ENCODE data around the gene SNX10.

Gene SNX10

DNA sequence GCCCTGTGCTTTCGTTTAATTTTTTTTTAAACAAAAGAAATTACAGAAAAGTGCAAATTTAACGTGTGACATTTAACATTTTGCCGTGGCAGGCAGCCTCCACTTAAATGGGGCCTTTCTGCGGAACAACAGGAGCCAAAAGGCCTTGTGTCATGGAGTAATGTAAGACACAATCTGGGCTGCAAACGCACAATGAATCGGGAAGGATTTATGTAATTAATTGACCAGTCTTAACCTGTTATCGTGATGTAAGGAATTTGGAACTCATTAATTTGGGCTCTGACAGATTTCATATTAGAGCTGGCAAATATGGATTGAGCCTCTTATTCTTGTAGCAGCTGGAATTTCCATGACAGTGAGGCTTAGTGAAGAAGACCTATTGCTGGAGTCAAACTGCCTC, 86.4 kb downstream of the SNX10 start:
- Mint-ChIP-seq H3K4me3 (no peak overlapping the region), H3K27ac (no peak overlapping the region), H3K4me1 (ENCODE audit: low read depth) (peaks cover 4% of the 10 kb centered on the region), H3K27me3 (ENCODE audit: low read depth) (peaks cover 44% of the 10 kb centered on the region), H3K9me3 (no peaks in the 10 kb centered on the region), H3K36me3 (ENCODE audit: low read depth) (peaks cover 6% of the 10 kb centered on the region)

DNA sequence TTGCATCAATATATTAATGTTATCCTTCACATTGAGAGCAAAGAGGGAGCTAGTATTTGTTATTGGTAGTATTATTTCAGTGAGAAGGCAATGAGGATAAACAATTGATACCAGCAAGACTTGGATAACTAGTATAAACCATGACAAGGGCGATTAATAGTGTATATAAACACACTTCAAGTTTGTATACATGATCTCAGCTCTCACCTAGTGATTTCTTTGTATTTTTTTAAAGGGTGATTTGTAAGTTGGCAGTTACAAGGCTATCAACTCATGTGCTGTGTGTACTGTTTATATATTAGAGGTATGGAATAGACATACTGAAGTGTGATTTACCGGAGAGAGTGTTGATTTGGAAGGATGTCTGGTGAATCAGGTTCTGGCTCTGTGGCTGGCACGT, 88.0 kb downstream of the SNX10 start:
- Mint-ChIP-seq H3K4me1 (ENCODE audit: low read depth) (peaks cover 4% of the 10 kb centered on the region), H3K9me3 (no peaks in the 10 kb centered on the region), H3K27ac (no peak overlapping the region), H3K4me3 (no peak overlapping the region), H3K27me3 (ENCODE audit: low read depth) (peaks cover 40% of the 10 kb centered on the region), H3K36me3 (ENCODE audit: low read depth) (no peaks in the 10 kb centered on the region)

DNA sequence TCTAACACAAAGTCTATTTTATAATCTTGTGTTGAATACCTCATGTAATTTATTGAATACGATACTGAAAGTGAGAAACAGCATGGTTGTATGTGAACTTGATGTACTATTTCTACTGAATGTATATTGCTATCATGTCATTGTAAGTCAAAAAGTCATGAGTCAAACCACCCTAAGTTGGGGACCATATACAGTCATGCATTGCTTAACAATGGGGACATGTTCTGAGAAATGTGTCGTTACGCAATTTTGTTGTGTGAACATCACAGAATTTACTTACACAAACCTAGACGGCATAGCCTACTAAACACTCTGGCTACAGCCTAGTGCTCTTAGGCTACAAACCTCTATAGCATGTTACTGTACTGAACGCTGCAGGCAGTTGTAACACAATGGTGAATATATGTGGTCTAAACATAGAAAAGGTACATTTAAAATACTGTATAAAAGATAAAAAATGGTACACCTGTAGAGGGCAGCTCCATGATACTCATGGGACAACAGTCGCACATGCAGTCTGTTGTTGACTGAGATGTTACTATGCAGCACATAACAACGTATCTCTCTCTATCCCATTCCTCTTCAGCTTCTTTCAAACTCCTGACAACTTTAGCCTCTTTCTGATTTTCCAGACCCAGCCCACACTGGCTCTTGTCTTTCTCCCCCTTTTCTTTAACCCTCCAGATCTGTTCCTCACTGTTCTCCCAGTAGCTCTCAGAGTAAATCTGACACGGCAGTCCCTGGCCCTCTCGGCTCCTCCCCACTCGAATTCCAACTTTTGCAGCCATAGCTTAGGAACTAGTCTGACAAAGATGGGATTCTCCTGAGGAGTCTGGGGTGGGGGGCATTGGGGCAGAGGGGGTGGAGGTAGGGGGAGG, 90.1 kb downstream of the SNX10 start:
- Mint-ChIP-seq H3K36me3 (ENCODE audit: low read depth) (no peaks in the 10 kb centered on the region), H3K4me3 (no peak overlapping the region), H3K4me1 (ENCODE audit: low read depth) (no peaks in the 10 kb centered on the region), H3K27ac (no peak overlapping the region), H3K27me3 (ENCODE audit: low read depth) (peaks cover 44% of the 10 kb centered on the region), H3K9me3 (no peaks in the 10 kb centered on the region)

GRCh38 chr7:26385240-26385639, 93.6 kb downstream of the SNX10 start:
- Mint-ChIP-seq H3K27me3 (ENCODE audit: low read depth) (peaks cover 44% of the 10 kb centered on the region), H3K4me1 (ENCODE audit: low read depth) (no peaks in the 10 kb centered on the region), H3K9me3 (no peaks in the 10 kb centered on the region), H3K4me3 (no peak overlapping the region), H3K36me3 (ENCODE audit: low read depth) (no peaks in the 10 kb centered on the region), H3K27ac (no peak overlapping the region)

DNA sequence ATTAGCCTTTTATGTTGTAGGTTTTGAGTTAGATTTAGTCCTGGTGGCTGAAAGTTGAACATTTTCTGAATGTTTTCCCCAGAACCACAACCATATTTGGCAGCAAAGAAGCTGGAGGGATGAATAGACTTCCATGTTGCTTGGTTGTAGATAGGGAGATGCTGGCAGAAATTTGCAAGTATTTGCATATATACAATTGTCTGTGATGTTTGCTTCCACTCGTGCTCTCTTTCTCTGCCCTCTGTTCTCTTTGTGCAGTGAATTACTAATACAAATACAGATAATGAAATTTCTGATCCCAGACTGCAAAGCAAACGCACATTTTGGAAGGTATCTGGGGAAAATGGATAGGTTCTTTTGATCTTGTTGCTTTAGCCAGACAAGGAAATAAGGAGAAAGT, 96.1 kb downstream of the SNX10 start:
- Mint-ChIP-seq H3K4me3 (no peak overlapping the region), H3K27ac (no peak overlapping the region), H3K36me3 (ENCODE audit: low read depth) (no peaks in the 10 kb centered on the region), H3K9me3 (no peaks in the 10 kb centered on the region), H3K27me3 (ENCODE audit: low read depth) (peaks cover 51% of the 10 kb centered on the region), H3K4me1 (ENCODE audit: low read depth) (no peaks in the 10 kb centered on the region)

- Mint-ChIP-seq H3K36me3 (ENCODE audit: low read depth) (no peaks in the 10 kb centered on the region), H3K4me1 (ENCODE audit: low read depth) (no peaks in the 10 kb centered on the region), H3K27me3 (ENCODE audit: low read depth) (peaks cover 53% of the 10 kb centered on the region), H3K27ac (no peak overlapping the region), H3K9me3 (no peaks in the 10 kb centered on the region), H3K4me3 (no peak overlapping the region)
Measured at GRCh38 chr7:26388256-26388655, 96.6 kb downstream of the SNX10 start.

DNA sequence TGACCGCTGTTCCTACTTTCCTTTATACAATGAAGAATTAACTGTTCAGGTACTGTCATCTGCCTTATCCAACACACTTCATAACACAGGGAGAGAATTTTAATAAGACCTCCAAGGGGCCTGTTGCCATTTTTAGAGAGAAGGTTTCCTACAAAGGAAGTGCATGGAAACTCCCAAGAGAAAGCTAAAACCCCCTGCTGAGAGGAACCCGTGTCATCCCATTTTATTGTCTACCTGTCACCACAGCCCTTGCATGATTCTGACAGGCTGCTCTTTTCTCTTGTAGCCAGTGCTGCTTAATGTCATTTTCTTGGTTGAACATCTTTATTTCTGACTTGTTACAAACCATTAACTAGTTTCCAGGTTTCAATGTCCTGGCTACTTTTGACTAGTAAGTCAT, 98.4 kb downstream of the SNX10 start:
- H3K36me3 Mint-ChIP-seq (ENCODE audit: low read depth): no peaks in the 10 kb centered on the region
- H3K4me3 Mint-ChIP-seq: no peak overlapping the region
- peaks cover 58% of the 10 kb centered on the region for H3K27me3 Mint-ChIP-seq (ENCODE audit: low read depth)
- no peaks in the 10 kb centered on the region for H3K4me1 Mint-ChIP-seq (ENCODE audit: low read depth)
- H3K27ac Mint-ChIP-seq: no peak overlapping the region
- H3K9me3 Mint-ChIP-seq: no peaks in the 10 kb centered on the region

GRCh38 chr7:26393818-26394217, 102.2 kb downstream of the SNX10 start:
- H3K27ac Mint-ChIP-seq: no peak overlapping the region
- H3K27me3 Mint-ChIP-seq (ENCODE audit: low read depth): peaks cover 64% of the 10 kb centered on the region
- peaks cover 6% of the 10 kb centered on the region for H3K4me1 Mint-ChIP-seq (ENCODE audit: low read depth)
- no peaks in the 10 kb centered on the region for H3K9me3 Mint-ChIP-seq
- no peak overlapping the region for H3K4me3 Mint-ChIP-seq
- no peaks in the 10 kb centered on the region for H3K36me3 Mint-ChIP-seq (ENCODE audit: low read depth)

DNA sequence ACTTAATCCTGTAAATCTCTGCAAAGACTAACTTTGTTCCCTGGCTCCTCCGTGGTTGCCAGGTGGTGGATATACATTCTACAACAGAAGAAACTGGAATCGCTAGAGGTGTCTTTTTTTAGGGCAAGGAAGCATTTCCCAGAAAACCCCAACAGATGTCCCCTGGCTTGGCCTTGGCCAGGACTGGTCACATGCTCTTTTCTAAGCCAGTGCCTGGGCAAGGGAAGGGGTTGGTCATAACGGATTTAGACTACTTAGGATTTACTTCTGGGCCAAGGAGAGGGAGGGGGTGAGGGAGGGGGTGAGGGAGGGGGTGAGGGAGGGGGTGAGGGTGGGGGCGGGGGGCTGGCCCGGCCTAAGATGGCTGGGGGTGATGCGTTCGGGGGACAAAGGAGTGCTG, 105.7 kb downstream of the SNX10 start:
- H3K4me1 Mint-ChIP-seq (ENCODE audit: low read depth): peaks cover 10% of the 10 kb centered on the region
- H3K9me3 Mint-ChIP-seq: no peaks in the 10 kb centered on the region
- H3K4me3 Mint-ChIP-seq: peak overlapping the region; percentile 9
- peaks cover 67% of the 10 kb centered on the region for H3K27me3 Mint-ChIP-seq (ENCODE audit: low read depth)
- no peaks in the 10 kb centered on the region for H3K36me3 Mint-ChIP-seq (ENCODE audit: low read depth)
- no peak overlapping the region for H3K27ac Mint-ChIP-seq

- Mint-ChIP-seq H3K27me3 (ENCODE audit: low read depth) (peaks cover 67% of the 10 kb centered on the region), H3K4me3 (peak overlapping the region; percentile 64), H3K9me3 (no peaks in the 10 kb centered on the region), H3K4me1 (ENCODE audit: low read depth) (peaks cover 10% of the 10 kb centered on the region), H3K36me3 (ENCODE audit: low read depth) (no peaks in the 10 kb centered on the region), H3K27ac (no peak overlapping the region)
Measured at GRCh38 chr7:26397796-26398426, 106.2 kb downstream of the SNX10 start.

DNA sequence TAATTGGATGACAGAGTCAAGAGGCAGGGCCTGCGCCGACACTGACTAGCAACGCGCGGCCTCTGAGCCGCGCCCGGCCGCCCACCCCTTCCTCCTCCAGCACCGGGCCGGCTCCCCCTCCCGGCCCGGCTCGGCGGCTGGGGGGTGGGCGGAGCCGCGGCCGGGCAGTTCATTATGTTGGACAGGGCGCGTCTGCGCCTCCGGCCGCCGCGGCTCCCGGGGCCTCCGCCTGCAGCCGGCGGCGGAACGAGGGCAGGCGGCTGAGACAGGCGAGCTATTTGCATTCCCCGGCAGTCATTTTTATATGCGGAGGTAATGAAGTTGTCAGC, 106.7 kb downstream of the SNX10 start:
- Mint-ChIP-seq H3K4me1 (ENCODE audit: low read depth) (peaks cover 10% of the 10 kb centered on the region), H3K27ac (no peak overlapping the region)

GRCh38 chr7:26398756-26399509, 107.3 kb downstream of the SNX10 start:
- no peaks in the 10 kb centered on the region for H3K9me3 Mint-ChIP-seq
- H3K27me3 Mint-ChIP-seq (ENCODE audit: low read depth): peaks cover 64% of the 10 kb centered on the region
- H3K27ac Mint-ChIP-seq: peak overlapping the region; percentile 65
- H3K36me3 Mint-ChIP-seq (ENCODE audit: low read depth): no peaks in the 10 kb centered on the region
- H3K4me3 Mint-ChIP-seq: peak overlapping the region; percentile 96
- peaks cover 10% of the 10 kb centered on the region for H3K4me1 Mint-ChIP-seq (ENCODE audit: low read depth)

More for the DNA sequence above, 106.7 kb downstream of the SNX10 start:
- Mint-ChIP-seq H3K9me3 (no peaks in the 10 kb centered on the region), H3K4me3 (no peak overlapping the region), H3K27me3 (ENCODE audit: low read depth) (peaks cover 65% of the 10 kb centered on the region), H3K36me3 (ENCODE audit: low read depth) (no peaks in the 10 kb centered on the region)

GRCh38 chr7:26399736-26400135, 108.1 kb downstream of the SNX10 start:
- Mint-ChIP-seq H3K4me3 (peak overlapping the region; percentile 96), H3K9me3 (no peaks in the 10 kb centered on the region), H3K36me3 (ENCODE audit: low read depth) (no peaks in the 10 kb centered on the region), H3K27ac (no peak overlapping the region), H3K4me1 (ENCODE audit: low read depth) (peaks cover 10% of the 10 kb centered on the region), H3K27me3 (ENCODE audit: low read depth) (peaks cover 65% of the 10 kb centered on the region)

DNA sequence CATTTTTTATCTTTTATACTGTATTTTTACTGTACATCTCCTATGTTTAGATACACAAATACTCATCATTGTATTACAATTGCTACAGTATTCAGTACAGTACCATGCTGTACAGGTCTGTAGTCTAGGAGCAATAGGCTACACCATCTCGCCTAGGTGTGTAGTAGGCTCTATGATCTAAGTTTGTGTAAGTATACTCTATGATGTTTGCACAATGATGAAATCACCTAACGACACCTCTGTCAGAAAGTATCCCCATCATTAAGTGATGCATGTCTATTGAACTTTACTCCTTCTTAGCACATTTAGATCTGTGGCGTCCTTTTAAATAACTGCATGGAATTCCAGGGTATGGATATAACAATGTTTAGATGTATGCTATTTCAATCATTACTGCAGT, 112.0 kb downstream of the SNX10 start:
- H3K27ac Mint-ChIP-seq: no peak overlapping the region
- no peaks in the 10 kb centered on the region for H3K9me3 Mint-ChIP-seq
- no peaks in the 10 kb centered on the region for H3K36me3 Mint-ChIP-seq (ENCODE audit: low read depth)
- peaks cover 4% of the 10 kb centered on the region for H3K4me1 Mint-ChIP-seq (ENCODE audit: low read depth)
- peaks cover 54% of the 10 kb centered on the region for H3K27me3 Mint-ChIP-seq (ENCODE audit: low read depth)
- no peak overlapping the region for H3K4me3 Mint-ChIP-seq
